GM18867 (cell line): ENCODE measurements around the gene WNK2.

Experiments
- ATAC-seq: cut with Tn5 transposase; IDR thresholded peaks from one replicate; pipeline ENCODE4 v1.9.1; 2021; ENCODE audit warnings: mild to moderate bottlenecking, moderate library complexity; ENCODE audit not compliant: unreplicated experiment

WNK2 gene

DNA sequence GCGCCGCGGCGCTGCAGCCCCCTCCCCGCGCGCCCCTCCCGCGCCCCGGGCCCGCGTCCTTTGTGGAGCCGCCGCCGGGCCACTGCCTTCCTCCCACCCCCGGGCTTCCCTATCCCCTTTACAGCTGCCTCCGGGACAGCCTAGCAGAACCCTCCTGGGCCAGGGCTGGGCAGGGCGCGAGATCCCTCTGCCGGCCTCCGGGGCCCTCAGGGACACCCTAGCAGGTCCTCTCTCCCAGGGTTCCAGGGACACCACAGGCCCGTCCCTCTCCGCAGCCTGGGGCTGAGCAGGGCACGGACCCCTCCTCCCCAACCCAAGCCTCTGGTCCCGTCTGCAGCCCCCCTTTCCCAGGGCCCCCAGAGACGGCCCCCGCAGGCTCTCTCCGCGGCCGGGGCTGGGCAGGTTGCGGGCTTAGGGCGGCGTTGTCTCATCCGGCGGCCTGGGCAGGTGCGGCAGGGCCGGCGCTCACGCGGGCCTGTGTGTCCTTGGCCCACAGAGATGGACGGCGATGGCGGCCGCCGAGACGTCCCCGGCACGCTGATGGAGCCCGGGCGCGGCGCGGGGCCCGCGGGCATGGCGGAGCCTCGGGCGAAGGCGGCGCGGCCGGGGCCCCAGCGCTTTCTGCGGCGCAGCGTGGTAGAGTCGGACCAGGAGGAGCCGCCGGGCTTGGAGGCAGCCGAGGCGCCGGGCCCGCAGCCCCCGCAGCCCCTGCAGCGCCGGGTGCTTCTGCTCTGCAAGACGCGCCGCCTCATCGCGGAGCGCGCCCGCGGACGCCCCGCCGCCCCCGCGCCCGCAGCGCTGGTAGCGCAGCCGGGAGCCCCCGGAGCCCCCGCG is 710 bp downstream of the WNK2 start:
- ATAC-seq: no peak

DNA sequence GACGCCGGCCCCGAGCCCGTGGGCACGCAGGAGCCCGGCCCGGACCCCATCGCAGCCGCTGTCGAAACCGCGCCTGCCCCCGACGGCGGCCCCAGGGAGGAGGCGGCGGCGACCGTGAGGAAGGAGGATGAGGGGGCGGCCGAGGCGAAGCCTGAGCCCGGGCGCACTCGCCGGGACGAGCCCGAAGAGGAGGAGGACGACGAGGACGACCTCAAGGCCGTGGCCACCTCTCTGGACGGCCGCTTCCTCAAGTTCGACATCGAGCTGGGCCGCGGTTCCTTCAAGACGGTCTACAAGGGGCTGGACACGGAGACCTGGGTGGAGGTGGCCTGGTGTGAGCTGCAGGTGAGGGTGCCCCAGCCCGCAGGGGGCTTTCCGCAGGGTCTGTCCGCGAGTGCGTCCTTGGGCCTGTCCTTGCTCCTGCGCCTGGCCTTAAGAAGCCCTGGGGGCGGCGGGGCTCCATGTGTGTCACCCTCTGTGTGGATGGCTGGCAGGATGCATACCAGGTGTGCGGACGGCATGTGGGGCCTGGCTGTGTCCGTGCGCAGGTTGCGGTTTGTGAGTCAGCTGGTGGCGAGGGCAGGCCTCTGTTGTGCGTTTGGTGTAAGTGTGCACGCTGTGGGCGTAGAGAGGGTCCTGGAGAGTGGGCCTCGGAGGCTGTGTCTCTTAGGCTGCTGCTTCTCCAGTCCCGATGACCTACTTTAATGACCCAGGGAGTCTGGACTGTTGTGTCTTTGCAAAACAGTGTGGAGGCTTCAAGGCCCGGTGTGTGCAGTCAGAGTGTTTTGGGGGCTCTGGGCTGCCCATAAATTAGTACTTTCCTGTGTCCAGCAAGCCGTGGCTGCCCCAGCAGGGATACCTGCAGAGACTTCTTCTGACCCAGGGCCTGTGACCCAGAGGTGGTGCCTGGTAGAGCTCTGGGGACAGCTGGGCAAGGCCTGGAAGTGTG is 1.6 kb downstream of the WNK2 start:
- ATAC-seq: no peak

DNA sequence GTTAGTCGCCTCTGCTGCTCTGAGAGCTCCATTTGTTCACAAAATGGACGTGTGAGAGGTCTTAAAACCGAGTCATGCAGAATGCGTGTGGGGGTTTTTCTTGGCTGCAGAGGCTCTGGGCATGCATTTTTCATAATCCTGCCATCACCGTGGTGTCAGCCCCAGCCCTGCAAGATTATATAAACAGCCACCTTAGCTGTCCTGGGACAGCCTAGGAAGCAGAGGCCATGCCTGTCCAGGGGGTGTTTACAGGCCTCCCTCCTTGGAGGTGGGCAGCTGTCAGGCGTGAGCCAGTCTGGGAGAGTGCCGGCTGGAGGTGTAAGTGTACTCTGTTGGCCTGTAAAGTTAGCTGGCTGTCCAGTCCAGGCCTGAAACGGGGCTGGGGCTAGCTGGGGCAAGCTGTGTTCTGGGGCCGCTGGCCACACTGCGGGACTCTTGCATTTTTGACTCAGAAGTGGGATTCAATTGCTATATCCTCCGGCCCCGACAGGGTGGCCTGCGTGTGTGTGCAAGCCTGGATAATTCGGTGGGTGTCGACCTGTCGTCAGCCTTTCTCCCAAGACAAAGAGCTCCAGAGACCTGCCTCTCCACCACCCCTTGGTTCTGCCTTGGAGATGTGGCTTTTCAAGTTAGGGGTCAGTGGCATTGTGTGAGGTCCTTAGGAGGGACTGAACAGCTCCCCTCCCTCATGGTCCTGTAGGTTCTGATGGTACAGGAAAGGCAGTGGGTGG is 2.4 kb downstream of the WNK2 start:
- no peak for ATAC-seq

DNA sequence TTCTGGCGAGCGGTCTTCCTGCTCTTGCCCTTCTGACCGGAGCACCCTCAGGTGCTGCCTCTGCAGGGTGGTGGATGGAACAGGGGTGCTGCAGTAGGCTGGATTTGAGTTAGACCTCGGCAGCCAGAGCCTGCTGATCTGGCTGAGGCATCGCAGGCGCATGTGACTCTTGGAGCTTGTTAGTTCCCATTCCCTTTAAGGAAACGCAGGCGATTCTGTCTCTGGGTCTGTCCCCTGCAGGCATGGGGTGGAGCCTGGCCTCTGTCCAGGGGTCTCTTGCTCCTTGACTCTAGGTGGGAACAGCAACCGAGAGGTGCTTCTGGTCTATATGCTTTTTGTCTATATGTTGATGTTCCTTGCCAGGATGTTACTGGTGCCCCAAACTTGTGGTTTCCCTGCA is 3.1 kb downstream of the WNK2 start:
- ATAC-seq: no peak

DNA sequence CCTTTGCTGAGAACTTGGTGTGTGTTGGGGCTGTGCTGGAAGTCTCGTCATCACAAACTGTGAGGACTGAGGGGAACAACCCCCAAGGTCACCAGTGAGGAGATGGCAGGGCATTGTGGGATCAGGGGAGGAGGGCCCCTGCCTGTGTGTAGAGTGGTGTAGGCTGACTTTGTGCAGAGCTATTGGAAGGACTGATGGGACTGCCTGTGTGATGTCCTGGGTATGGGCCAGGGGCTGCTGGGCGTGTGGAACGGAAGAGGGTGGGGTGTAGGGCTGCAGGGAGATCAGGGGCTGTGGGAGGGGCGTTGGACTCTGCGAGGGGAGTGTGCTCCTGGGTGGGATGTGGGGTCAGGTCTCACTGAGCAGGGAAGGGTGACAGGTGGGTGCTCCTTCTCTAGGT is 3.6 kb downstream of the WNK2 start:
- ATAC-seq: no peak

DNA sequence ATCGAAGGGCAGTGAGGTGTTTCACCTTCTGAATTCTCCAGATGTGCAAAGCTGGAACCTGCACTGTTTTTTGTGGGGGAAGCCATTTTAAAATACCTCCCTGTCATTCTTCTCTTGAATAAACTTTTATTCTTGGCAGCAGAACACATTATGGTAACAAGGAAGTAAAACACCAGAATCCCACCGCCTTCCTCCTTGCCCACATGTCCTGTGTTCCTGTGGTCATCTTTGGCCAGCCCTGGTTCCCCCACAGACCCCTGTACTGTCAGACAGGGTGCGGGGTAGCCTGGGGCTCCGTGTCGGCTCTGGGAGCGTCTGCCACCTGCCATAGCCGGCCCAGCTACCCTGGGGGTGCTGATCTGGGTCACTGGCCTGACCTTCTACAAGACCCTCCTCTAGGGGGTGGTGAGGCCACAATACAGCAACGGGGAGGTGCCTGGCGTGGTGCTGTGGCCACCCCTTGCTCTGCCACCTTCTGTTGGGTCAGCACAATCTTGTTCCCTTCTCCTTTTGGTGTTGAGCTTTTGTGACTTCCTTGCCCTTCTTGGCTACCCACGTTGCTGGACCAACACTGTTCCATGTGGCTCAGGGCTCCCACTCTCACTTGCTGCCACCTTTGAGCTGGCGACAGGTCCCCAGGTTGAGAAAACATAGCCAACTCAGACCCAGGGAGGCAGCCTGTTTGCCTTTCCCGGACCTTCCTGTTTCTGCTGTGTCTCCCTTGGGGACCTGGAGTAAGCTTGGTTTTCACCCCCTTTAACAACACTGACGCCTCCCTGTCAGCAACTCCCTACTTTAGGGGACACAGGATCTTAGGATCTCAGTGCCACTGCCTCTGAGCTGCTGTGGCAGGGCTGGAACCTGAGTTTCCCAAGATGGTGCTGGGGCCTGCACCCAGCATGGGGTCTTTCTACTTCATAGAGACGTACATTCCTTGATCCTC is 4.8 kb downstream of the WNK2 start:
- ATAC-seq: no peak

DNA sequence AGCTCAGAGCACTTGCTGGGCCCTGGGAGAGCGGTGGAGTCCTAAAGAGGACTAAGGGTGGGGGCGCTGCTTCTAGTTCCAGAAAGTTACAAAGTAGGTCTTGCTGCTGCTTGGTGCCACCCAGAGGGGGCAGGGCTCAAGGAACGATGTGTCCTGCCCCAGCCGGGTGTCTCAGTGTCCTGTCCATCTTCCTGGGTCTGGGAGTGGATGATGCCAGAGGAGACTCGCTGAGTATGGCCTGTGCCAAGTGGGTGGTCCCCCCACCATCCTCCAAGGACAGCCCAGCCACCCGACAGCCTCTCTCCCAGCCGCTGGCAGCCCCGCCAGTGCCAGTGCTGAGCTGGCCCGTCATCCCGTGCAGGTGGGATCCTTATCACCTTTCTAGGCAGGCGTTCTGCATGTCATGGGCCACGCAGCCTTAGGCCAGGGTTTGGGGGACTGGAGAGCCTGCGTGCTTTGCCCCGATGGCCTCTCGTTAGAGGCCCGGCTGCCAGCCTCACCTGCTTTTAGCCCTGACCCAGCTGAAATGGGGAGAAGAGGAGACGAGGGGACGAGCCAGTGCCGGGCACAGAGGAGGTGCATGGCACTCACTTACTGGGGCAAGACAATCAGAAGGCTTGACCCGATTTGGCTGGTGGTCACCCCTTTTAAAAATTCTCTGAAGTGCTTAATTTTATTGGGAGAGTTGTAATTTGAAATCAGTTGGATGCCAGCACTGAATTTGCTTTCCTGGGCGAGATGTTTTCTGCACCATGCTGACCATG is 5.6 kb downstream of the WNK2 start:
- ATAC-seq: no peak

DNA sequence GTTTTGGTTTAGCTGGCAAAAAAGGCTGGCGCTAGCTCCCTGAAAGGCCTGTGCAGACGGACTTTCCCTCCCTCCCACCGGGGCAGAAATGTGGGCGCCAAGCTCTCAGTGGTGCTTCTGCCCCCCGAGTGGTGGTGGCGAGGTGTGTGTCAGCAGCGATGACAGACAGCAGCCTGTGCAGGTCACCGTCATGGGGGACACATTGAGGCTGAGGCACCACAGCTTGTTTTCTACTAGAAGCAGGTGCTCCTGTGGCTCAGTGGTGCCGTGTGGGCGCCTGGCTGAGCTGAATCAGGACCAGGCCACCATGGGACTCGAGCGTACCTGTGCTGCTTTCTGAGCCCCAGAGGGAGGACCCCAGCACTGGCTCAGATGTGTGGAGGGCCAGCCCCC is 6.2 kb downstream of the WNK2 start:
- no peak for ATAC-seq

DNA sequence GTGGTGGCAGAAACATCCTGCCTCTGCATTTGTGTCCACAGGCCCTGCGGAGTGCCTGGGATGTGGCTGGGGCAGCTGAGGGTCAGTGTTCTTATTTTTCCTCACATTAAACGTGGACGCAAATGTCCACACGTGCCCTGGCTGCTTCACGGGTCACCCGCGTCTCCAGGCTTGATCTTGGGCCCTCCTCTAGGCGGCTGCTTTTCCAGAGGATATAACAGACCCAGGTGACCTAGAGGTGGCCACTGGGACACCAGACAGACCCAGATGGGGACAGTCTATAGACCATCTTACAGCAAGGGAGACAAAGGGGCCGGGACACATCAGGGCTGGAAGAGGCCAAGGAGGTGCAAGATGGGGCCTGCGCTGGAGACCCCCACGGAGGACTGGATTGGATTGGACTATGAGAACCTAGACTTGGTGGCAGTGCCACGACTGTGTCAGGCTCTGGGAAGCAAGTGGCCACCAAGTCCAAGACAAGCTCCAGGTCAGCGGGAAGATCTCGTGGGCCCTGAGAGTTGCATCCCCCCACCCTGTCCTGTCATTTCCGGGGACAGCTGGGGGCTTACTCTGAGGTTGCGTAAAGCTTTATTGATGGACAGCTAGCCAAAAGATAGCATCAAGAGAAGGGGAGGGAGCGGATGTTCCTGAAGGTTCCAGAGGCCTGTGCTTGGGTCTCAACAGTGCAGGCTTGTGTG is 6.9 kb downstream of the WNK2 start:
- no peak for ATAC-seq

DNA sequence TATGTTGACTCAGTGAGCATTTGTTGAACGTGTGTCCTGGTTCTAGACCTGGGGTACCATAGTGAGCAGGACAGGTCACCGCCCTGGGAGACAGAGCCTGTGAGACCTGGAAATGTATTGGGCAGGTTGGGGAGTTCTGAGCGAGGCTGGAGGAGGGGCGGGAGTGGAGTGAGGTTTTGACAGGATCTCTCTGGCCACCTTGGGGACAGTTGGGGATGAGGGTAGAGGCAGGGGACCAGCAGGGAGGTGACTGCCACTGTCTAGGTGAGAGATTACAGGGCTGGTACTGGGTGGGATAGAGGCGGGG is 7.4 kb downstream of the WNK2 start:
- no peak for ATAC-seq

DNA sequence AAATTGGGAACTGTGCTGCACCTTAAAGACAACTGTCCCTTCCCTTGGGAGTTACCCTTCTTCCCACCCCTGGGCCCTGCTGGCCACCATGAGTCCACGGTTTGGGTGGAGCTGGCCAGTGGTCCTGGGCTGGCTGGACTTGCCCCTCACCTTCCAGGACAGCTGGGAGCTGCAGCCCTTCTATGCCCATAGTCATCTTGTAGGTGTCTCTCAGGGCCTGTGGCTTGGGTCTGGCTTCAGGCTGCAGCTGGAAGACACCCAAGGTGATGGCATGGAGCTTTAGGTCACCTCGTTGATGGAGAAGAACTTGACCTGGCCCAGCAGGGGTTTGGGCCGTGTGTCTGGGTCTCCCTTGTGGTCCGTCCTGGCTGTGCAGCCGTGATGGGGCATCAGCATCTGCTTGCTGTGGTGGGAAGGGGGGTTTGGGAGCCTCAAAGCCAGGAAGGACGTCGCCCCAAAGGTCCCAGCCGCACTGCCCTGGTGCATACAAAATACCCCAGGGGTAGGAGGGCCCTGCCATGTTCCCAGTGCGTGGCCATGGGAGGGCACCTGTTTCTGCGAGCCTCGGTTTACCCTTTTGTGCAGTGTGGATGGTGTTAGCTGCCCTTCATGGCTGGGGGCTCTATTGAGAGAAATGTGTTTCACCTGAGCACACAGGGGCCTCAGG is 8.9 kb downstream of the WNK2 start:
- no peak for ATAC-seq

DNA sequence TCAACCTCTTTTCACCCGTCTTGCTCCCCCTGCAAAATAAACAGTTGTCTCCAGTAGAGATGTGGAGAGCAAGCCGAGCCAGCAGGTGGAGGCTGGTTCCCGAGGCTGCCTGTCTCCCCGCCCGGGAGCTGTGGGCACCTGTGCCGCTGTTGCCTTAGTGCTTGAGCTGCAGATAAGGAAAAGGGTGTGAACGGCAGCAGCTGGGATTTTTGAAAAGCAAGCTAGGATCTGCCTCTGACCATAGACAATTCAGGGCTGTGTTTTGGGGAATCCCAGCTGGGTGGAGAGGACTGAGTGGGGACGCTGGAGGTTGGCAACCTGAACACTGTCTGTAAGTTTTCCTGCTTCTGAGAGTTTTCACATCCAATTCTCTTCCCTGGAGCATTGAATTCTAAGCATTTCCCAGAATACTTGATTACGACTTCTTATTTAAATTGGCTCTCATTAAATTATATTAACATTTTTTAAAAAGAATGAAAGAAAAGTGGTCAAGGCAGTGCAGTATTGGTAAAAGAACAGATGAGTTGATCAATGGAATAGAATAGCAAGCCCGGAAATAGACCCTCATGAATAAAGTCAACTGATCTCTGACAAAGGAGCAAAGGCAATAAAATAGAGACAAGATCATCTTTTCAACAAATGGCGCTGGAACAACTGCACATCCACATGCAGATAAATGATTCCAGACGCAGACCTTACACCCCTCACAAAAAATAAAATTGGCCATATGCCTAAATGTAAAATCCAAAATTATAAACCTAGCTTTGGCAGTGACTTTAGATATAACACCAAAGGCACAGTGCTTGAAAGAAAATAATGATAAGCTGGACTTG is 9.7 kb downstream of the WNK2 start:
- ATAC-seq: no peak

DNA sequence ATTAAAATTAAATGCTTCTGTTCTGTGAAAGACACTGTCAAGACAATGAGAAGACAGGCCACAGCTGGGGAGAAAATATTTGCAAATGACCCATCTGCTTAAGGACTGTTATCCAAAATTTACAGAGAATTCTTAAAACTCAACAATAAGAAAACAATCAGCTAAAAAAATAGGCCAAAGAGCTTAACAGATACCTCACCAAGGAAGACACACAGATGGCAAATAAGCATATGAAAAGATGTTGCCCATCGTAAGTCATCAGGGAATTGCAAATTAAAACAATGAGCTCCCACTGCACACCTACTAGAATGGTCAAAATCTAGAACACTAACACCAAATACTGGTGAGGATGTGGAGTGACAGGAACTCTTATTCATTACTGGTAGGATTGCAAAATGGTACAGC is 10.3 kb downstream of the WNK2 start:
- no peak for ATAC-seq

DNA sequence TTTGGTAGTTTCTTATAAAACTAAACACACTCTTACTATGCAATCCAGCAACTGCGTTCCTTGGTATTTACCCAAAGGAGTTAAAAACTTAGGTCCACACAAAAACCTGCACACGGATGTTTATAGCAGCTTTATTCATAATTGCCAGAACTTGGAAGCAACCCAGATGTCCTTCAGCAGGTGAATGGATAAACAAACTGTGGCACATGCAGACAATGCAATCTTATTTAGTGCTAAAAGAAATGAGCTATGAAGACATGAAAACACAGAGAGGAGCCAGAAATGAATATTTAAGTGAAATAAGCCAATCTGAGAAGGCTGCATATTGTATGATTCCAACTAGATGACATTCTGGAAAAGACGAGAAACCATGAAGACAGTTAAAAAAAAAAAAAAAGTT is 10.7 kb downstream of the WNK2 start:
- no peak for ATAC-seq

DNA sequence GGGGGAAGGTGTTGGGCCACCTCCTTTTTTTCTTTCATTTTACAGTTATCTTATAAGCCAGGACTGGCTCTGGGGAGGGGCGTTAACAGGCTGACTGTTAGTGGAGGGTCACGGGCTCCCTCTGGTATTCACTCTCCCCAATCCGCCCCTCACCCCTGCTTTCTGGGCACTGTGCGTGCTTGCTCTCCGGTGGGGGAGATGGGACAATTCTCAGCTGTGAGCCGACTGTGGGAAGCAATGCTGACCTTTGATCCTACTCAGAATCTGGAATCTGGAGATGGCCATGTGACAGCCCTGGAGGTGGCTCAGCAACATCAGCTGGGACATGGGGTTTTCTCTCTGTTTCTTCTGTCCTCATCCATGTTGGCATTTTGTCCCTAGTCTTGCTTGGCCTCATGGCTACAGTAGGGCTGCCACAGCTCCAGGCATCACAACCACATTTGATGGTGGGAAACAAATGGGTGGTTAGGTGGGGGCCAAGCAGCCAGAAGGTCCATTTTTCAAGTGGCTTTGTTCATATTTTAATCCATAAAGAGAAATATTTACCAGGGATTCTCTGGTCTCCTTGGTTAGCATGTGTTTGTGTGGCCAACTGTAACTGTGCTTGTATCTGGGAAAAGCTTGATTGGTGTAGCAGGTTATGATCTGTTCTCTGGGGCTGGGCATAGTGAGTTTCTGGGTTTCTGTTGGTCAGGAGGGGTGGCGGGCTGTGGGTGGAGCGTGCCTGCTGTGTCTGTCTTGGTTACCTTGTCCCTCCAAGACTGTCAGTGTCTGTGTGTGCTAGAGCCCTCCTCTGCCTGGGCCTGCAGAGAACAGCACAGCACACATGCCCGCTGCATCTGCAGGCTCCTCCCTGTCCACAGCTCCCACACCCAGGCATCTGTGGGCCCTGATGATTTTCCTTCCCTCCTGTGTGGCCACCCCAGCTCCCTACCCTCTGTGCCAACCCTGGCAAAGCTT is 12.4 kb downstream of the WNK2 start:
- no peak for ATAC-seq

DNA sequence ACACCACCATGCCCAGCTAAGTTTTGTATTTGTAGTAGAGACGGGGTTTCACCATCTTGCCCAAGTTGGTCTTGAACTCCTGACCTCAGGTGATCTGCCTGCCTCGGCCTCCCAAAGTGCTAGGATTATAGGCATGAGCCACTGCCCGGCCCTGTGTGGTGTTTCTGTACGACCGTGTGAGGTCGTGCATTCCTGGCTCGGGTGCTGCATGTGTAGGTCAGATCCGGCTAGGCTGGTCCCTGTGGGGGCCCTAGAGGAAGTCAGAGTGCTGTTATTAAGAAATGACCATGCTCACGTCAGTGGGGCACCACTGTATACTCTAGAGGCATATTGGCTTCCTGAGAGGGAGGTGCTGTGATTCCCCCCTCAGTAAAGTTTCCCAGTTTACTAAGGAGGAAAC is 13.7 kb downstream of the WNK2 start:
- no peak for ATAC-seq
